Germinal center (tissue), 1 donor: Measurements from ENCODE around the gene GOLGB1.
"Not testable (repeated sequence)": the region's sequence is repeated elsewhere in the genome, so short reads cannot be mapped to it uniquely, and the experiment has no call there.

Experiments
- DNase-seq: peaks from one replicate; pipeline ENCODE4 v3.0.0; 2012; ENCODE audit warnings: mixed read lengths, low spot score

The GOLGB1 gene

GRCh38 chr3:121690777-121691405 lies 58.6 kb downstream of the GOLGB1 start:
- DNase-seq: peak; percentile 7

DNA sequence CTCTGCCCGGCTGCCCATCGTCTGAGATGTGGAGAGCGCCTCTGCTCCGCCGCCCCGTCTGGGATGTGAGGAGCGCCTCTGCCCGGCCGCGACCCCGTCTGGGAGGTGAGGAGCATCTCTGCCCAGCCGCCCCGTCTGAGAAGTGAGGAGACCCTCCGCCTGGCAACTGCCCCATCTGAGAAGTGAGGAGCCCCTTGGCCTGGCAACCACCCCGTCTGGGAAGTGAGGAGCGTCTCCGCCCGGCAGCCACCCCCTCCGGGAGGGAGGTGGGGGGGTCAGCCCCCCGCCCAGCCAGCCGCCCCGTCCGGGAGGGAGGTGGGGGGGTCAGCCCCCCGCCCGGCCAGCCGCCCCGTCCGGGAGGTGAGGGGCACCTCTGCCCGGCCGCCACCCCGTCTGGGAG lies 60.8 kb downstream of the GOLGB1 start:
- DNase-seq: not testable (repeated sequence)

- DNase-seq: no peak
These were observed 67.7 kb downstream of the GOLGB1 start for GRCh38 chr3:121681792-121682191.

DNA sequence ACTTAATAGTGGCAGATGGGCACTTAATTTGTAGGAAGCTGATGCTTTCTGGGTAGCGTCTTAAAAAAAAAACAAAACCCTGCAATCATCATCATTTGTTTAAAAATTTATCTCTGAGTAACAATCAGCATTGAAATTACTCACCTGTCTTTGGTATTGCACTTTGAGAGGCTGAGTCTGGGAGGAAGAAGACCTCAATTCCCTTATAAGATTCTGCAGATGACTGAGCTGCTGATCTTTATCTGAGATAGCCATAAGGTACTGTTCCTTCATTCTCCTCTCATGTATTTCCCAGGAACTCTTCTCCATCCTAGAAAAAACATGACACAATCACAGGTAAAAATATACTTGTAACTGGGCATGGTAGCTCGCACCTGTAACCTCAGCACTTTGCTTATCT lies 72.4 kb downstream of the GOLGB1 start:
- DNase-seq: no peak

GRCh38 chr3:121670676-121671075 lies 78.9 kb downstream of the GOLGB1 start:
- no peak for DNase-seq

- no peak for DNase-seq
These were observed 82.2 kb downstream of the GOLGB1 start for GRCh38 chr3:121667333-121667732.

GRCh38 chr3:121665488-121665887 lies 84.1 kb downstream of the GOLGB1 start:
- no peak for DNase-seq

GRCh38 chr3:121663171-121663847 lies 86.2 kb downstream of the GOLGB1 start:
- DNase-seq: no peak

GRCh38 chr3:121662742-121663141 lies 86.8 kb downstream of the GOLGB1 start:
- DNase-seq: no peak

GRCh38 chr3:121661376-121661775 lies 88.2 kb downstream of the GOLGB1 start:
- DNase-seq: no peak

- peak; percentile 80 for DNase-seq
These were observed 89.0 kb downstream of the GOLGB1 start, which contains the start of gene HCLS1 for GRCh38 chr3:121660356-121661171. Gene HCLS1 (minus strand): TSS chr3:121660903. CDS start chr3:121658347, 2,556 bp downstream.

DNA sequence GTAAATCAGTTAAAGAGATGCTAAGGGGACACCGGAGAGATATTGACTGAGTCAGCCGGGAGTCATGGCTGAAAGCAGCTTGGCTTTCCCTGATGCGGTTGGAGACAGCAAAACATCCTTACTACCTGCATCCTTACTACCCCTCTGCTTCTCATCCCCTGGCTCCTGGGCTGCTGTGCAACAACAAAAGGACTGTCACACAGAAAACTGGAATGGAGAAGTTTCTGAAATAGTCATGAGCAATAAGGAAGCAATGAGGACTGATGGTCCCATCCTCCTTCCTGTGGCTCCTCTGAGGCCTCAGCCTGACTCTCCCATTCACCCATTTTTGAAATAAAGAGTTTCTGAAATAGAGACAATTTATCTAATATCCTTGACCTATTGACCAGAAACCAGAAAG lies 90.0 kb downstream of the GOLGB1 start:
- no peak for DNase-seq

- DNase-seq: no peak
These were observed 90.7 kb downstream of the GOLGB1 start for GRCh38 chr3:121658716-121659435.

- DNase-seq: no peak
These were observed 94.8 kb downstream of the GOLGB1 start for GRCh38 chr3:121654493-121655385.

DNA sequence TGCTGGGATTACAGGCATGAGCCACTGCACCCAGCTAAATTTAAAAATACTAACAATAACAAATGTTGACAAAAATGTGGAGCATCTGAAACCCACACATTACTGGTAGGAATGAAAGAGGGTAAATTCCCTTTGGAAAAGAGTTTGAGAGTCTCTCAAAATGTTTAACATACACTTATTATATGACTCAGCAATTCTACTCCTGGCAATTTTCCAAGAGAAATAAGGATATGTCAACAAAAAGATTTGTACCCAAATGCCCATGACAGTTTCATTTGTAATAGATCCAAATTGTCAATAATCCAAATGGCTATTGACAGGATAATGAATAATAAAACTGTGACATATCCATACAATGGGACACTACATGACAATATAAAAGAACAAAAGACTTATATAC lies 97.9 kb downstream of the GOLGB1 start:
- no peak for DNase-seq

DNA sequence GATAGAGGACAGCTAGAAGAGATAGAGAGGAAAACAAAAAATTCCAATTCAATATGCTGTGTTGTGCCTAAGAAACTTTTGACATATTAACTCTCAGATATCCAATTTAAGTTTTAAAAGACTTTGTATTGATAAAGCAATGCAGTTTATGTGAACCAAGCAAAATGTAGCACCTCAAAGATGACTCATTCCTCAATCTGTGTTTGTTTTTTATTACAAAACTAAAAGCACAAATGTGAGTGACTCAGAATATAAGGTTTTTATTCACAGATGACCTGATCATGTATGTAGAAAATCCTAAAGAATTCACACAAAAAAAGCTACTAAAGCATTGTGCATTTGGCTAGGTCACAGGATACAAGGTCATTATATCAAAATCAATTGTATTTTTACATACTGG lies 99.9 kb downstream of the GOLGB1 start:
- DNase-seq: no peak

DNA sequence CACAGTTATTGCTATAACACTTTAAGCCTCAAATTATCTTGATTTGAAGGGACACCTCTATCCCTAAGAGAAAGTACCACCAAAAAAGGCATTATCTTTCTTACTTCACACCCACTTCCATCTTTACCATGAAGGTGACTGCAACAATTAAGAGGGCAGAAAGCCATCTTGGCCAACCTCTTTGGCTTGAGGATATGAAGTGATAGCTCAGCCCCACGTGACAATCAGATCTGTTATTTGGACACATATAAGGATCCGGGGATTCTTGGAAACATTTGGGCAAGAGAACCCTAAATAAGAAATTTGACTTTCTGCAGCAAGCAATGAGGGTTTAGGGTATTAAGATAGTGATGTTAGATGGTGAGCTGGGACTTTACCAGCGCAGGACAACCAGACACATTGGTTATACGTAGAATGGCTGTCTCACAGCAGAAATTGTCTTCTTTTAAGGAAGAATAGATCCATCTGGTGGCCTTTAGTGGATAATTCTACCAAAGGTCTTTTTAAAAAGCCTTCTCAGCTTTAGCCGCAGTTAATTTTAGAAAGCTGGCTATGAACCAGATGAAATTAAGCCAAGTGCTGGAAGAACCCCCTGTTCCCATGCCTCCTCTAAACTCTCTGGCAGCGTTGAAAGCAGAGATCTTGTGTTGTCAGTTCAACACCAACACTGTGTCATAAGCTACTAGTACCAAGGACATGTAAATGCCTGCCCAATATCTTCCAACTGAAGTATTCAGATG lies 101.2 kb downstream of the GOLGB1 start:
- no peak for DNase-seq

DNA sequence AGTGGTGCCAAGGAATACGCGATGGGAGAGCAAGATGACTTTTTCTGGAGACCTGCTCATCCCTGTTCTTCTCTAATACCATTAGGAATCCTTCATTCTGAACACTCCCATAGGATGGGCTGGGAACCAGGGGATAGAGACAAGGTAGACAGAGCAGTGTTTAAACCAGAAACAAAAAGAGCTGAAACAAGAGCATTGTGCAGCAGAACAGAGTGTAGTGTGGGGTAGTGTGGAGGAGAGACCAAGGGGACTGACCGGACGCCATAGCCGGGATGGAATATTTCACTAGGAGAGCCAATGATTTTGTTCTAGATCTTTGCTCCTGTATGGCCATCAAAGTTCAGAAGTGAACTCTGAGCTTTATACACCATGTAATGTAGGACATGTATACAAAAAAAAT lies 104.5 kb downstream of the GOLGB1 start:
- no peak for DNase-seq

DNA sequence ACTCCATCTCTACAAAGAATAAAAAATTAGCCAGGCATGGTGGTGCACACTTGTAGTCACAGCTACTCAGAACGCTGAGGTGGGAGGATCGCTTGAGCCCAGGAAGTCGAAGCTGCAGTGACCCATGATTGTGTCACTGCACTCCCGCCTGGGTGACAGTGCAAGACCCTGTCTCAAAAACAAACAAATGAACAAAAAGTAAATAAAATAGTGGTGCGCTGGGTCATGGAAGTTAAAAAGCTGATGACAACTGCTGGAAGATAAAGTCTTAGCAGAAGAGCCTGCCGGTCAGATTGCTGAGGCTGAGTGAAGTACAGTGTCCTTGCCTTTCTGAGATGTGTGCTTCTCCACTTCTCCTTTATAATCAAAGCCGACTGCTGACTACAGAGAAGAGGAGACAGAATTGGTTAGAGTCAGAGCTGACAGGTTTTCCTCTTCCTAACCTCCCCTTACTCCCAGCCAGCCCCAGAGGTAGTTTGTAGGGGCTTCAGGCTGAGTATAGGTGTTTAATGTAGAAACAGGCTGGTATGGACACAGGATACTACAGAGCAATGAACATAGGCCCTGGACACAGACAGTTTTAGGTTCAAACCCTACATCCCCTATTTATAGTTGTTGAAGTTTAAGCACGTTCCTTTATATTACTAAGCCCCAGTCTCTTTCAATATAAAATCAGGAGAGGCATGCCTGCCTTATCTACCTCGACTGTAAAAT lies 106.8 kb downstream of the GOLGB1 start:
- DNase-seq: no peak

- DNase-seq: no peak
These were observed 108.4 kb downstream of the GOLGB1 start for GRCh38 chr3:121641127-121641526.
